CD14-positive monocyte (primary cell): ENCODE data around the gene RAD54L. TPM values are rescaled to one million over a fixed set of nuclear protein-coding genes. Genes with fewer than 3 reads are reported as not detected.
"Not testable (repeated sequence)": the region's sequence is repeated elsewhere in the genome, so short reads cannot be mapped to it uniquely, and the experiment has no call there.

Experiments
- DNase-seq, 3 donors: peaks; one replicate each; pipeline ENCODE4 v3.0.0-alpha.2; 2011 to 2022
- H2AFZ ChIP-seq: 2 replicates; pipeline ENCODE4 v1.6.0; 2012; ENCODE audit warnings: mild to moderate bottlenecking, low read depth, low read length, inconsistent platforms; ENCODE audit not compliant: insufficient read depth, poor library complexity, severe bottlenecking
- H3K27ac ChIP-seq, 2 donors: 1 replicate in 1 of 2; 2 replicates in 1 of 2; pipeline ENCODE4 v1.5.1; 2012 to 2013; ENCODE audit warnings: low read length in 2 of 2, control low read depth in 1 of 2, inconsistent platforms in 1 of 2, low read depth in 1 of 2, mild to moderate bottlenecking in 1 of 2
- H3K27me3 ChIP-seq, 2 donors: one replicate each; pipeline versions ENCODE4 v1.6.0 to v1.6.1; 2011 to 2013; ENCODE audit warnings: low read length in 2 of 2; ENCODE audit not compliant: control insufficient read depth in 2 of 2, insufficient read depth in 2 of 2
- H3K36me3 ChIP-seq, 2 donors: replicated peaks in 1 of 2; 1 replicate in 1 of 2; 2 replicates in 1 of 2; pipeline versions ENCODE4 v1.5.1 to v1.6.1; 2012 to 2013; ENCODE audit warnings: low read length in 2 of 2, control low read depth in 1 of 2, inconsistent platforms in 1 of 2, mild to moderate bottlenecking in 1 of 2; ENCODE audit not compliant: insufficient read depth in 2 of 2, control insufficient read depth in 1 of 2
- H3K4me1 ChIP-seq, 2 donors: 1 replicate in 1 of 2; 2 replicates in 1 of 2; pipeline versions ENCODE4 v1.5.1 to v1.6.1; 2012 to 2013; ENCODE audit warnings: low read length in 2 of 2, control low read depth in 1 of 2, inconsistent platforms in 1 of 2, mild to moderate bottlenecking in 1 of 2, moderate library complexity in 1 of 2; ENCODE audit not compliant: insufficient read depth in 2 of 2, control insufficient read depth in 1 of 2
- H3K4me2 ChIP-seq: replicated peaks from 2 replicates; pipeline ENCODE3; 2012; ENCODE audit warnings: low read length, moderate library complexity, mild to moderate bottlenecking; ENCODE audit not compliant: poor library complexity, severe bottlenecking; ENCODE audit errors: extremely low read depth
- H3K4me3 ChIP-seq, 3 experiments: fragments of 200-600 bp in 1 of 3; sonication (generic) in 1 of 3; replicated peaks in 1 of 3; 1 replicate in 2 of 3; 2 replicates in 1 of 3; pipeline ENCODE4 v1.5.1; 2011 to 2013; ENCODE audit warnings: low read length in 3 of 3, mild to moderate bottlenecking in 3 of 3, control low read depth in 2 of 3, low read depth in 2 of 3, inconsistent platforms in 1 of 3, moderate library complexity in 1 of 3
- H3K79me2 ChIP-seq: 2 replicates; pipeline ENCODE4 v1.6.0; 2012; ENCODE audit warnings: mild to moderate bottlenecking, control low read depth, inconsistent platforms, low read length, moderate library complexity; ENCODE audit not compliant: insufficient read depth
- H3K9ac ChIP-seq: 2 replicates; pipeline ENCODE4 v1.6.0; 2017; ENCODE audit warnings: low read length, mild to moderate bottlenecking; ENCODE audit not compliant: insufficient read depth, poor library complexity, severe bottlenecking
- H3K9me3 ChIP-seq, 2 donors: replicated peaks in 1 of 2; 1 replicate in 1 of 2; 2 replicates in 1 of 2; pipeline versions ENCODE4 v1.5.1 to v1.6.1; 2012 to 2013; ENCODE audit warnings: low read length in 2 of 2, control low read depth in 1 of 2; ENCODE audit not compliant: control insufficient read depth in 1 of 2, insufficient read depth in 1 of 2
- H4K20me1 ChIP-seq: 2 replicates; pipeline ENCODE4 v1.6.0; 2012; ENCODE audit warnings: mild to moderate bottlenecking, low read length, control low read depth, moderate library complexity; ENCODE audit not compliant: insufficient read depth
- H3K27ac Mint-ChIP-seq, 7 donors: one replicate each; pipeline ENCODE4 v1.8.0; 2020; ENCODE audit warnings: mild to moderate bottlenecking in 7 of 7, mixed read lengths in 7 of 7, moderate library complexity in 6 of 7, inconsistent platforms in 2 of 7
- H3K27me3 Mint-ChIP-seq, 3 donors: one replicate each; pipeline ENCODE4 v1.8.0; 2021 to 2022; ENCODE audit warnings: low read depth in 3 of 3, mild to moderate bottlenecking in 3 of 3, mixed read lengths in 3 of 3, moderate library complexity in 3 of 3, inconsistent platforms in 1 of 3
- H3K36me3 Mint-ChIP-seq, 2 donors: one replicate each; pipeline ENCODE4 v1.8.0; 2020; ENCODE audit warnings: mixed read lengths in 2 of 2, inconsistent platforms in 1 of 2, mild to moderate bottlenecking in 1 of 2
- H3K4me1 Mint-ChIP-seq: one replicate; pipeline ENCODE4 v1.8.0; 2020; ENCODE audit warnings: mild to moderate bottlenecking, mixed read lengths
- H3K4me3 Mint-ChIP-seq, 2 donors: one replicate each; pipeline ENCODE4 v1.8.0; 2020; ENCODE audit warnings: mild to moderate bottlenecking in 2 of 2, mixed read lengths in 2 of 2, moderate library complexity in 1 of 2
- H3K9me3 Mint-ChIP-seq, 7 donors: one replicate each; pipeline ENCODE4 v1.8.0; 2020 to 2022; ENCODE audit warnings: mixed read lengths in 7 of 7, mild to moderate bottlenecking in 6 of 7, moderate library complexity in 6 of 7, inconsistent platforms in 2 of 7
- CTCF ChIP-seq: fragments of 200-600 bp; IDR thresholded peaks from one replicate; pipeline ENCODE4 v1.8.0; 2022; ENCODE audit warnings: antibody characterized with exemption, mild to moderate bottlenecking
- WGBS: methylation state at CpG from one replicate; pipeline ENCODE4 v1.1.5; 2013; ENCODE audit warnings: missing lambda C conversion rate; ENCODE audit not compliant: insufficient coverage; 5-methylcytosine and 5-hydroxymethylcytosine counted together
- intact Hi-C, 2 donors: fragments of 100-400 bp; cut with micrococcal nuclease; formaldehyde crosslinking; loops; one replicate each; pipeline versions ENCODE4 v1.15.0 to v1.15.1; 2023
- polyA plus RNA-seq, 3 donors: library from polyadenylated mRNA; depleted of rRNA in 1 of 3; unstranded in 2 of 3; stranded (reverse) in 1 of 3; fragments of 300-500 nt in 2 of 3; fragments of >200 nt in 1 of 3; fragmentation: Illumina TruSeq in 2 of 3; gene quantifications; 1 replicate in 2 of 3; 2 replicates in 1 of 3; pipeline ENCODE4 v1.2.3, GENCODE V29; 2012 to 2021

RAD54L gene
- polyA plus RNA-seq, 3 donors: 0.13 TPM; not detected in 2

DNA sequence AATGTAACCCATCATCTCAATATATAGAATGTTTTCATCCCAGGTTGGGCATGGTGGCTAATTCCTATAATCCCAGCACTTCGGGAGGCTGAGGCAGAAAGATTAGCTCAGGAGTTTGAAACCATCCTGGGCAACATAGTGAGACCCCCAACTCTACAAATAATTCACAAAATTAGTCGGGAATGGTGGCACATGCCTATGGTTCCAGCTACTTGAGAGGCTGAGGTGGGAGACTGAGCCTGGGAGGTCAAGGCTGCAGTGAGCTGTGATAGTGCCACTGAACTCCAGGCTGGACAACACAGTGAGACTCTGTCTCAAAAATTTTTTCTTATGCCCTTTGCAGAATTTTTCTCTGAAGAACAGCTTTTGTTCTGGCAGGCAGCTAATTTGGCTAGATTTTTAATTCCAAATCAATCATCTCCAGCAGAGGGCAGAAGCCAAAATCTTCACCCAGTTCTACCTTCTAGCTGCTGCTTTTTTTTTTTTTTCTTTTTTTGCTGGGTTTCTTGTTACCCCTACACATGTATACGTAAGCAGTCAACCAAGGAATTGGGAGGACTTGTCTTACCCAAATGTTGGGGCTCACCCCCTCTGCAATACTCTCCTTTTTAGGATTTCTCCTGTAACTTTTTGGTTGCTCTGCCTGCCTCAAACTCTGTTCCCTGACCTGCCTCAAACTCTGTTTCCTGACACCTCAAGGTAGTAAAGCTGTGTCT, 2.7 kb upstream of the RAD54L start:
- DNase-seq: peak in 1 of 3 donors; percentile 15
- Histone ChIP-seq H3K27me3 (no peaks in the 10 kb centered on the region), H2AFZ (peak overlapping the region; percentile 46), H3K79me2 (peaks cover 21% of the 10 kb centered on the region), H3K36me3 (peaks cover 0 to under 1% of the 10 kb centered on the region in 2 donors), H4K20me1 (no peaks in the 10 kb centered on the region), H3K27ac (no peak overlapping the region), H3K9me3 (no peaks in the 10 kb centered on the region), H3K4me3 (no peak overlapping the region), H3K4me2 (no peak overlapping the region), H3K4me1 (peaks cover 19 to 20% of the 10 kb centered on the region in 2 donors), H3K9ac (no peak overlapping the region)
- Mint-ChIP-seq H3K27me3 (peaks cover 0 to 3% (median 0%) of the 10 kb centered on the region in 3 donors), H3K4me1 (peaks cover 26% of the 10 kb centered on the region), H3K9me3 (peaks cover 0 to under 1% (median 0%) of the 10 kb centered on the region in 7 donors), H3K36me3 (peaks cover 0 to 3% of the 10 kb centered on the region in 2 donors), H3K4me3 (no peak overlapping the region), H3K27ac (no peak overlapping the region)
- WGBS: 40% methylated on average over 1 of the region's 3 CpGs
- intact Hi-C loops: loop anchor here (5.0 kb wide), 2 partner anchors 57 to 107 kb away; partner anchors contain the start of genes LRRC41 (in 1 of the 2) and UQCRH (in 1 of the 2)
- peak; percentile 31 for TF ChIP-seq CTCF

- H3K9me3 Mint-ChIP-seq, H3K9me3 ChIP-seq, H4K20me1 ChIP-seq, H3K36me3 Mint-ChIP-seq, H3K27ac ChIP-seq, H3K4me3 Mint-ChIP-seq, H3K4me3 ChIP-seq, H3K27me3 Mint-ChIP-seq, DNase-seq, H3K27me3 ChIP-seq, H3K9ac ChIP-seq, H3K36me3 ChIP-seq, H3K4me2 ChIP-seq, H3K27ac Mint-ChIP-seq: not testable (repeated sequence)
- intact Hi-C loops: loop anchor here (2.0 to 5.0 kb wide), 3 partner anchors 56 to 106 kb away; partner anchors contain the start of genes LRRC41 (in 2 of the 2) and UQCRH (in 2 of the 2)
- H3K4me1 Mint-ChIP-seq: peaks cover 26% of the 10 kb centered on the region
- peak overlapping the region; percentile 96 for H2AFZ ChIP-seq
- H3K79me2 ChIP-seq: peaks cover 26% of the 10 kb centered on the region
- H3K4me1 ChIP-seq: peaks cover 19 to 20% of the 10 kb centered on the region in 2 donors
- 96% methylated on average over 17 of the region's 17 CpGs for WGBS
Observed at GRCh38 chr1:46246136-46246535, 1.4 kb upstream of the RAD54L start.
